ENCODE data around the gene MMP25.
A peak's percentile ranks its signal among the peaks of the same experiment; 100 is the strongest.

Gene MMP25

GRCh38 chr16:3027983-3028715 lies 18.2 kb upstream of the MMP25 start:
- TF ChIP-seq POU2F2 (IDR thresholded peaks at IDR 0.05; ENCODE audit: low read depth, low read length), result no peak
- TF ChIP-seq POLR2AphosphoS5 (IDR thresholded peaks at IDR 0.05; ENCODE audit: low read depth, low read length), result no peak
- no peak for TF ChIP-seq POLR2A (IDR thresholded peaks at IDR 0.05; ENCODE audit: low read depth, low read length)
- TF ChIP-seq PAX5 (IDR thresholded peaks at IDR 0.05; ENCODE audit: insufficient read depth, low read length, severe bottlenecking), result no peak
- no peak for TF ChIP-seq TAF1 (IDR thresholded peaks at IDR 0.05; ENCODE audit: low read depth, low read length)
- no peak for TF ChIP-seq SPI1 (IDR thresholded peaks at IDR 0.05; ENCODE audit: low read depth, low read length)
- peak; percentile 88 for DNase-seq (ENCODE audit: insufficient read length, low spot score)
- peak; percentile 97 for FAIRE-seq

DNA sequence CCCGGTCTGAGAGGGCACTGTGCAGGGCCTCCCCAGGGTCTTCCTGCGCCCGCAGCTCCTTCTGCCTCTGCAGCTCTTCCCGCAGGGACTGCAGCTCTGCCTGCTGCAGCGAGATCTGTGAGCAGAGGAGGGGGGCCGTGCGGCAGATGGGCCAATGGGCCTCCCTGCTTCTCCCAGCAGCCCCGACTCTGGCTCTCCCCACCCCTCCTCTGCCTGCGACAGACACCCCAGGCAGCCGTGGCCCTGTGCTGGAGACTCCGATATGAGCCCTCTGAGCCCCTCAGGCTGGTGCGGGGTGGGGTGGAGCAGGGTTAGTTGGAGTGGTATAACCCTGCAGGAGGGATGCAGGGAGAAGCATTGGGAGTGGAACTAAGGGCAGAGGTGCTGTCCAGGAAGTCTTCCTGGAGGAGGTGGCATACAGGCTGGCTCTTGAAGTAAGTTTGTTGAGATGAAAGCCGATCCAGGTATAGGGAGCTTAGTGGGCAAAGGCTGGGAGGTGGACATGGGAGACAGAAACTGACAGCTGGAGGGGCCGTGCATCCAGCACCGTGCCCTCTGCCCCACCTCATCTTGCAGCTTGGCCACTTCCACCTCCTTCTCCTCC lies 17.5 kb upstream of the MMP25 start:
- no peak for FAIRE-seq
- no peak for DNase-seq (ENCODE audit: insufficient read length, low spot score)
- TF ChIP-seq POU2F2 (IDR thresholded peaks at IDR 0.05; ENCODE audit: low read depth, low read length) (no peak), PAX5 (IDR thresholded peaks at IDR 0.05; ENCODE audit: insufficient read depth, low read length, severe bottlenecking) (no peak), POLR2A (IDR thresholded peaks at IDR 0.05; ENCODE audit: low read depth, low read length) (no peak), POLR2AphosphoS5 (IDR thresholded peaks at IDR 0.05; ENCODE audit: low read depth, low read length) (no peak), TAF1 (IDR thresholded peaks at IDR 0.05; ENCODE audit: low read depth, low read length) (no peak), SPI1 (IDR thresholded peaks at IDR 0.05; ENCODE audit: low read depth, low read length) (no peak)

- FAIRE-seq (peak; percentile 77), DNase-seq (ENCODE audit: insufficient read length, low spot score) (no peak)
- TF ChIP-seq SPI1 (IDR thresholded peaks at IDR 0.05; ENCODE audit: low read depth, low read length), result no peak
- no peak for TF ChIP-seq PAX5 (IDR thresholded peaks at IDR 0.05; ENCODE audit: insufficient read depth, low read length, severe bottlenecking)
- TF ChIP-seq POLR2AphosphoS5 (IDR thresholded peaks at IDR 0.05; ENCODE audit: low read depth, low read length), result no peak
- no peak for TF ChIP-seq POU2F2 (IDR thresholded peaks at IDR 0.05; ENCODE audit: low read depth, low read length)
- TF ChIP-seq POLR2A (IDR thresholded peaks at IDR 0.05; ENCODE audit: low read depth, low read length), result no peak
- no peak for TF ChIP-seq TAF1 (IDR thresholded peaks at IDR 0.05; ENCODE audit: low read depth, low read length)
Observed at GRCh38 chr16:3029491-3030221, 16.7 kb upstream of the MMP25 start.

GRCh38 chr16:3030222-3031212 lies 15.8 kb upstream of the MMP25 start:
- no peak for TF ChIP-seq PAX5 (IDR thresholded peaks at IDR 0.05; ENCODE audit: insufficient read depth, low read length, severe bottlenecking)
- TF ChIP-seq TAF1 (IDR thresholded peaks at IDR 0.05; ENCODE audit: low read depth, low read length), result no peak
- no peak for TF ChIP-seq POLR2AphosphoS5 (IDR thresholded peaks at IDR 0.05; ENCODE audit: low read depth, low read length)
- TF ChIP-seq POLR2A (IDR thresholded peaks at IDR 0.05; ENCODE audit: low read depth, low read length), result no peak
- no peak for TF ChIP-seq POU2F2 (IDR thresholded peaks at IDR 0.05; ENCODE audit: low read depth, low read length)
- no peak for TF ChIP-seq SPI1 (IDR thresholded peaks at IDR 0.05; ENCODE audit: low read depth, low read length)
- DNase-seq (ENCODE audit: insufficient read length, low spot score), result no peak
- FAIRE-seq, result no peak

GRCh38 chr16:3032624-3033023 lies 13.7 kb upstream of the MMP25 start:
- DNase-seq (ENCODE audit: insufficient read length, low spot score), result no peak
- no peak for FAIRE-seq
- no peak for TF ChIP-seq PAX5 (IDR thresholded peaks at IDR 0.05; ENCODE audit: insufficient read depth, low read length, severe bottlenecking)

- no peak for FAIRE-seq
- TF ChIP-seq POLR2A (IDR thresholded peaks at IDR 0.05; ENCODE audit: low read depth, low read length), result no peak
- no peak for TF ChIP-seq POLR2AphosphoS5 (IDR thresholded peaks at IDR 0.05; ENCODE audit: low read depth, low read length)
- no peak for TF ChIP-seq PAX5 (IDR thresholded peaks at IDR 0.05; ENCODE audit: insufficient read depth, low read length, severe bottlenecking)
- no peak for TF ChIP-seq TAF1 (IDR thresholded peaks at IDR 0.05; ENCODE audit: low read depth, low read length)
- no peak for TF ChIP-seq SPI1 (IDR thresholded peaks at IDR 0.05; ENCODE audit: low read depth, low read length)
- TF ChIP-seq POU2F2 (IDR thresholded peaks at IDR 0.05; ENCODE audit: low read depth, low read length), result no peak
- DNase-seq (ENCODE audit: insufficient read length, low spot score), result no peak
Observed at GRCh38 chr16:3035289-3035971, 10.9 kb upstream of the MMP25 start.

DNA sequence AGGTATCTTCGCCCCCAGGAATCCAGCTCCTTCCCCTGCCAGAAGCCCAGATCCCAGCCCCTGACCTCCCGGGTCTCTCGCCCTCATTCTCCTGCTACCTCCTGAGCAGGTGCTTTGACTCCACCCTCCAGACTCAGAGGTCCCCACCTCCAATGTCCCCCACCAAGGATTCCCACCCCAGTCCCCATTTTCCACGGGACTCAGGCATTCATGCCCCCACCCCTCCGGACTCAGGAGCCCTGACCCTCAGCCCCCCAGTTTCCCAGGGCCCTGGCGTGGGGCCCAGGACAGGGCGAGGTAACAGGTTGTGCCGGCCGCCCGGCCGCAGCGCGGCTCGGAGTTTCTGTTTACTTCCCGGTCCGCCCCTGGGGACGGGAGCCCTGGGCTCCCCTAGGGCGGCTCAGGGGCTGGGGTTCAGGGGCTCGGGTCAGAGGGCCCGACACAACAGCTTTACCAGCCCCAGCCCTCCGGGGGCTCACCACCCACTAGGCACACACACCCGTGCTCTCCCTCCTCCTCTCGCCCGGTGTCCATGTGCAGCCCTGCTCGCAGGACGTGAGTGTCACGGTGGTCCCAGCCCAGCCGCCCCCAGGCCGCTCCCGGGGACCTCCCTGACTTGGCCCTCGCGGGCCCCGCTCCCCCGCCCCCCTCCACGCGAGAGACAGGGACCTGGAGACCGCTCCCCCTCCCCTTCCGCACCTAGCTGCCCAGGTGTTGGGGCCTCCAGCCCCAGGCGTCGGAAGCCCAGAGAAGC lies 10.2 kb upstream of the MMP25 start:
- FAIRE-seq, result no peak
- no peak for DNase-seq (ENCODE audit: insufficient read length, low spot score)
- TF ChIP-seq POLR2AphosphoS5 (IDR thresholded peaks at IDR 0.05; ENCODE audit: low read depth, low read length) (no peak), PAX5 (IDR thresholded peaks at IDR 0.05; ENCODE audit: insufficient read depth, low read length, severe bottlenecking) (no peak), SPI1 (IDR thresholded peaks at IDR 0.05; ENCODE audit: low read depth, low read length) (no peak), POLR2A (IDR thresholded peaks at IDR 0.05; ENCODE audit: low read depth, low read length) (no peak), POU2F2 (IDR thresholded peaks at IDR 0.05; ENCODE audit: low read depth, low read length) (no peak), TAF1 (IDR thresholded peaks at IDR 0.05; ENCODE audit: low read depth, low read length) (no peak)

Measured in GM12891 (cell line).